ENCODE results near the gene ARHGAP27. TPM values are rescaled to one million over a fixed set of nuclear protein-coding genes. Genes with fewer than 3 reads are reported as not detected.

ARHGAP27 gene
- total and polyA plus RNA-seq, 2 of the 13 experiments (the other 11 are each of a cell fraction or from before 2014, with no cell fraction given) = 15.5 to 18.9 TPM

GRCh38 chr17:45428050-45428617 lies 4.5 kb downstream of the ARHGAP27 start (continued):
- TF ChIP-seq TP53 (CRISPR knock-in tag; conservative IDR thresholded peaks at IDR 0.05) = no peak
- TF ChIP-seq, protein P1, sequence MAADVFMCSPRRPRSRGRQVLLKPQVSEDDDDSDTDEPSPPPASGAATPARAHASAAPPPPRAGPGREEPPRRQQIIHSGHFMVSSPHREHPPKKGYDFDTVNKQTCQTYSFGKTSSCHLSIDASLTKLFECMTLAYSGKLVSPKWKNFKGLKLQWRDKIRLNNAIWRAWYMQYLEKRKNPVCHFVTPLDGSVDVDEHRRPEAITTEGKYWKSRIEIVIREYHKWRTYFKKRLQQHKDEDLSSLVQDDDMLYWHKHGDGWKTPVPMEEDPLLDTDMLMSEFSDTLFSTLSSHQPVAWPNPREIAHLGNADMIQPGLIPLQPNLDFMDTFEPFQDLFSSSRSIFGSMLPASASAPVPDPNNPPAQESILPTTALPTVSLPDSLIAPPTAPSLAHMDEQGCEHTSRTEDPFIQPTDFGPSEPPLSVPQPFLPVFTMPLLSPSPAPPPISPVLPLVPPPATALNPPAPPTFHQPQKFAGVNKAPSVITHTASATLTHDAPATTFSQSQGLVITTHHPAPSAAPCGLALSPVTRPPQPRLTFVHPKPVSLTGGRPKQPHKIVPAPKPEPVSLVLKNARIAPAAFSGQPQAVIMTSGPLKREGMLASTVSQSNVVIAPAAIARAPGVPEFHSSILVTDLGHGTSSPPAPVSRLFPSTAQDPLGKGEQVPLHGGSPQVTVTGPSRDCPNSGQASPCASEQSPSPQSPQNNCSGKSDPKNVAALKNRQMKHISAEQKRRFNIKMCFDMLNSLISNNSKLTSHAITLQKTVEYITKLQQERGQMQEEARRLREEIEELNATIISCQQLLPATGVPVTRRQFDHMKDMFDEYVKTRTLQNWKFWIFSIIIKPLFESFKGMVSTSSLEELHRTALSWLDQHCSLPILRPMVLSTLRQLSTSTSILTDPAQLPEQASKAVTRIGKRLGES (CRISPR knock-in tag; IDR thresholded peaks at IDR 0.05; ENCODE audit: borderline replicate concordance) = no peak
- no peak for TF ChIP-seq MXI1 (IDR thresholded peaks at IDR 0.05; ENCODE audit: borderline replicate concordance, low read depth, low read length)
- TF ChIP-seq TOPORS (CRISPR knock-in tag; IDR thresholded peaks at IDR 0.05) = no peak
- TF ChIP-seq HIC2 (CRISPR knock-in tag; IDR thresholded peaks at IDR 0.05; ENCODE audit: low read depth) = peak; percentile 100
- TF ChIP-seq JUN (CRISPR knock-in tag; IDR thresholded peaks at IDR 0.05) = no peak
- TF ChIP-seq RBFOX2 (IDR thresholded peaks at IDR 0.05; ENCODE audit: low read depth, low read length) = no peak
- TF ChIP-seq, protein P2, sequence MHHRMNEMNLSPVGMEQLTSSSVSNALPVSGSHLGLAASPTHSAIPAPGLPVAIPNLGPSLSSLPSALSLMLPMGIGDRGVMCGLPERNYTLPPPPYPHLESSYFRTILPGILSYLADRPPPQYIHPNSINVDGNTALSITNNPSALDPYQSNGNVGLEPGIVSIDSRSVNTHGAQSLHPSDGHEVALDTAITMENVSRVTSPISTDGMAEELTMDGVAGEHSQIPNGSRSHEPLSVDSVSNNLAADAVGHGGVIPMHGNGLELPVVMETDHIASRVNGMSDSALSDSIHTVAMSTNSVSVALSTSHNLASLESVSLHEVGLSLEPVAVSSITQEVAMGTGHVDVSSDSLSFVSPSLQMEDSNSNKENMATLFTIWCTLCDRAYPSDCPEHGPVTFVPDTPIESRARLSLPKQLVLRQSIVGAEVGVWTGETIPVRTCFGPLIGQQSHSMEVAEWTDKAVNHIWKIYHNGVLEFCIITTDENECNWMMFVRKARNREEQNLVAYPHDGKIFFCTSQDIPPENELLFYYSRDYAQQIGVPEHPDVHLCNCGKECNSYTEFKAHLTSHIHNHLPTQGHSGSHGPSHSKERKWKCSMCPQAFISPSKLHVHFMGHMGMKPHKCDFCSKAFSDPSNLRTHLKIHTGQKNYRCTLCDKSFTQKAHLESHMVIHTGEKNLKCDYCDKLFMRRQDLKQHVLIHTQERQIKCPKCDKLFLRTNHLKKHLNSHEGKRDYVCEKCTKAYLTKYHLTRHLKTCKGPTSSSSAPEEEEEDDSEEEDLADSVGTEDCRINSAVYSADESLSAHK (CRISPR knock-in tag; IDR thresholded peaks at IDR 0.05; ENCODE audit: borderline replicate concordance) = no peak
- no peak for TF ChIP-seq ZNF33A (CRISPR knock-in tag; IDR thresholded peaks at IDR 0.05; ENCODE audit: borderline replicate concordance)
- TF ChIP-seq MZF1 (CRISPR knock-in tag; IDR thresholded peaks at IDR 0.05; ENCODE audit: borderline replicate concordance) = no peak
- TF ChIP-seq SUZ12 (IDR thresholded peaks at IDR 0.05; ENCODE audit: low read depth, low read length) = no peak
- TF ChIP-seq EEA1 (CRISPR knock-in tag; IDR thresholded peaks at IDR 0.05; ENCODE audit: borderline replicate concordance) = no peak
- no peak for TF ChIP-seq SMARCC2 (IDR thresholded peaks at IDR 0.05)
- TF ChIP-seq SP2 (CRISPR knock-in tag; IDR thresholded peaks at IDR 0.05) = no peak
- no peak for TF ChIP-seq DPF2 (CRISPR knock-in tag; IDR thresholded peaks at IDR 0.05; ENCODE audit: borderline replicate concordance, low read depth)
- TF ChIP-seq SMYD3 (CRISPR knock-in tag; IDR thresholded peaks at IDR 0.05) = no peak
- peak; percentile 84 for TF ChIP-seq PATZ1 (CRISPR knock-in tag; IDR thresholded peaks at IDR 0.05)
- no peak for TF ChIP-seq SPEN (CRISPR knock-in tag; IDR thresholded peaks at IDR 0.05; ENCODE audit: low read depth)
- TF ChIP-seq ZNF776 (CRISPR knock-in tag; IDR thresholded peaks at IDR 0.05) = 0 out of 2 replicates have a peak, but pooled peaks have one; percentile 36
- TF ChIP-seq NAIF1 (CRISPR knock-in tag; IDR thresholded peaks at IDR 0.05; ENCODE audit: borderline replicate concordance) = no peak
- no peak for TF ChIP-seq ZNF878 (CRISPR knock-in tag; IDR thresholded peaks at IDR 0.05)

Data from HepG2 (cell line).